HG03354 (cell line): Measurements from ENCODE around the gene FAM185A.
"Not testable (repeated sequence)": the region's sequence is repeated elsewhere in the genome, so short reads cannot be mapped to it uniquely, and the experiment has no call there.

Experiments used
- ATAC-seq: cut with Tn5 transposase; IDR thresholded peaks from one replicate; pipeline ENCODE4 v1.9.1; 2021; ENCODE audit warnings: mild to moderate bottlenecking; ENCODE audit not compliant: unreplicated experiment, poor library complexity, severe bottlenecking

Gene FAM185A

GRCh38 chr7:102748605-102749444 lies at the start of gene FAM185A:
TSS of gene FAM185A (plus strand) at chr7:102748999. CDS start at chr7:102749208, 209 bp downstream.
- peak; percentile 97 for ATAC-seq

- ATAC-seq, result peak; percentile 60
These were observed 35.6 kb upstream of the FAM185A start for GRCh38 chr7:102713011-102713690.

- ATAC-seq, result peak; percentile 82
These were observed 35.1 kb upstream of the FAM185A start for GRCh38 chr7:102713691-102714080.

- ATAC-seq, result not testable (repeated sequence)
These were observed 33.9 kb upstream of the FAM185A start for GRCh38 chr7:102714774-102715522.

- ATAC-seq, result peak; percentile 82
These were observed 33.1 kb upstream of the FAM185A start for GRCh38 chr7:102715718-102716117.

GRCh38 chr7:102718491-102718890 lies 30.3 kb upstream of the FAM185A start:
- ATAC-seq, result not testable (repeated sequence)

GRCh38 chr7:102726170-102726569 lies 22.6 kb upstream of the FAM185A start:
- ATAC-seq, result not testable (repeated sequence)

- not testable (repeated sequence) for ATAC-seq
These were observed 19.1 kb upstream of the FAM185A start for GRCh38 chr7:102729670-102730069.

- not testable (repeated sequence) for ATAC-seq
These were observed 18.4 kb upstream of the FAM185A start for GRCh38 chr7:102730431-102730830.

- not testable (repeated sequence) for ATAC-seq
These were observed 6.6 kb upstream of the FAM185A start for GRCh38 chr7:102742002-102742771.

- ATAC-seq, result not testable (repeated sequence)
These were observed 4.9 kb upstream of the FAM185A start for GRCh38 chr7:102743861-102744260.

- not testable (repeated sequence) for ATAC-seq
These were observed 3.1 kb upstream of the FAM185A start for GRCh38 chr7:102745494-102746288.

- not testable (repeated sequence) for ATAC-seq
These were observed 617 bp downstream of the FAM185A start for GRCh38 chr7:102749445-102749786.

- not testable (repeated sequence) for ATAC-seq
These were observed 9.4 kb downstream of the FAM185A start for GRCh38 chr7:102758227-102758626.

GRCh38 chr7:102759934-102760333 lies 11.1 kb downstream of the FAM185A start:
- not testable (repeated sequence) for ATAC-seq

GRCh38 chr7:102761234-102761633 lies 12.4 kb downstream of the FAM185A start:
- ATAC-seq, result not testable (repeated sequence)

GRCh38 chr7:102763295-102763905 lies 14.6 kb downstream of the FAM185A start:
- ATAC-seq, result not testable (repeated sequence)

GRCh38 chr7:102769657-102770192 lies 20.9 kb downstream of the FAM185A start:
- ATAC-seq, result peak; percentile 36
